Lower leg skin (tissue), 3 donors: Measurements from ENCODE around the gene BTG3.

Experiments used
- CTCF ChIP-seq, 3 donors: fragments of 450-650 bp; IDR thresholded peaks; one replicate each; pipeline ENCODE4 v1.5.1; 2016; ENCODE audit warnings: antibody characterized with exemption in 3 of 3, mild to moderate bottlenecking in 3 of 3, moderate library complexity in 2 of 3
- POLR2A ChIP-seq, 2 donors: fragments of 450-650 bp; IDR thresholded peaks; one replicate each; pipeline ENCODE4 v1.6.1; 2016 to 2017; ENCODE audit warnings: antibody characterized with exemption in 2 of 2, mild to moderate bottlenecking in 1 of 2, moderate library complexity in 1 of 2

- TF ChIP-seq CTCF (IDR thresholded peaks at IDR 0.05): no peak
- TF ChIP-seq POLR2A (IDR thresholded peaks at IDR 0.05): no peak
These were observed 47.8 kb upstream of the BTG3 start for GRCh38 chr21:17660452-17660851.
